Measurements from ENCODE around the gene BACE1. TPM values are rescaled to one million over a fixed set of nuclear protein-coding genes. Genes with fewer than 3 reads are reported as not detected.

Gene BACE1
- total RNA-seq (10 to 100 TPM; 11.8 to 31.7 (median 19.6) TPM), polyA plus RNA-seq (1 to 10 TPM; 2.1 to 4.0 (median 2.6) TPM)
- long read RNA-seq, donor 1, full-length matches to known transcripts: 5 of 12 reads
- long read RNA-seq, donor 1, partial matches to known transcripts: 7 of 12 reads
- long read RNA-seq, donor 1, other reads (novel, unspliced or antisense): 0 of 12 reads
- long read RNA-seq, donor 2, full-length matches to known transcripts: 5 of 15 reads
- long read RNA-seq, donor 2, partial matches to known transcripts: 10 of 15 reads
- long read RNA-seq, donor 2, other reads (novel, unspliced or antisense): 0 of 15 reads

DNA sequence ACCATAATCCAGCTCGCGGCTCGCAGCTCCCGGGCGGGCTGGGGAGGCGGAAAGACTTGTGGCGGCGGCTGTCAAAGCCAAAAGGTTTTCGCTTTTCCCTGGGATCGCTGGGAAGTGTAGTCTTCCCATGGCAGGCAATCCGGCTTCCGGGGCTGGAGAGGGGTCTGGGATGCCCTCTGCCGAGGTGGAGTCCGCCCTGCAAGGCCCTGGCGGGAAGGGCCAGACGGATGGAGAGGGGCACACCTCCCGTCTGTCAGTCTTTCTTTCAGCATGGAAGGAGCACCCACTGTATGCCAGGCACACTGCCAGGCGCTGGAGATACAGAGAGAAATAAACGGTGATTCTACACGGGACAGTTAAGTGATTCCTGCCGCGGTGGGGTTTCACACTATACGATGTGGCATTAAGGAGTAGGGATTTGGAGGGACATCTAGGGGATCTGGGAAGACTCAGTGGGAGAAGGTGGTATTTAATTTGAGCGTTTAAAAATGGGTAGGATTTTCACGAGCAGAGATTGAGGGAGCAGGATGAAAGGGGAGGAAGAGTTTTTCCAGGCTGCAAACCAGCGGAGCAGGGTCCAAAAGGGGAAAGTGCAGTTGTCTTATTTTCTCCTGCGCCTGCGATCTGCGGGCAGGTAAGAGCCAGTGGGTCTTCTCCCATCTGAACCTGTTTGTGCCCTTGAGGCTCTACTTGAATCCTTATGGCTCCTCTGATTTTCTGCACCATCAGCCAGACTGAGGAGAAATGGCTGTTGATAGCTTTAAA, at the start of gene BACE1:
BACE1 (minus strand) TSS at position 60 of the 765 bp plus-strand sequence. CDS start 461 bp downstream, outside the sequence.
- peak within 1 kb of the TSS; percentile 51 to 83 (median 64) for H3K4me3 ChIP-seq
- peak; percentile 86 for DNase-seq
- TF ChIP-seq POLR2AphosphoS5 (IDR thresholded peaks at IDR 0.05) (peak; percentile 67 to 74 (median 73)), POLR2A (IDR thresholded peaks at IDR 0.05) (no peak)
- TF ChIP-seq, protein P1, sequence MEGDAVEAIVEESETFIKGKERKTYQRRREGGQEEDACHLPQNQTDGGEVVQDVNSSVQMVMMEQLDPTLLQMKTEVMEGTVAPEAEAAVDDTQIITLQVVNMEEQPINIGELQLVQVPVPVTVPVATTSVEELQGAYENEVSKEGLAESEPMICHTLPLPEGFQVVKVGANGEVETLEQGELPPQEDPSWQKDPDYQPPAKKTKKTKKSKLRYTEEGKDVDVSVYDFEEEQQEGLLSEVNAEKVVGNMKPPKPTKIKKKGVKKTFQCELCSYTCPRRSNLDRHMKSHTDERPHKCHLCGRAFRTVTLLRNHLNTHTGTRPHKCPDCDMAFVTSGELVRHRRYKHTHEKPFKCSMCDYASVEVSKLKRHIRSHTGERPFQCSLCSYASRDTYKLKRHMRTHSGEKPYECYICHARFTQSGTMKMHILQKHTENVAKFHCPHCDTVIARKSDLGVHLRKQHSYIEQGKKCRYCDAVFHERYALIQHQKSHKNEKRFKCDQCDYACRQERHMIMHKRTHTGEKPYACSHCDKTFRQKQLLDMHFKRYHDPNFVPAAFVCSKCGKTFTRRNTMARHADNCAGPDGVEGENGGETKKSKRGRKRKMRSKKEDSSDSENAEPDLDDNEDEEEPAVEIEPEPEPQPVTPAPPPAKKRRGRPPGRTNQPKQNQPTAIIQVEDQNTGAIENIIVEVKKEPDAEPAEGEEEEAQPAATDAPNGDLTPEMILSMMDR (IDR thresholded peaks at IDR 0.05 in 8 of 11, conservative IDR thresholded peaks at IDR 0.05 in 3 of 11): peak in 3 of 11 experiments; percentile 18 to 38 (median 37)
- intact Hi-C loops (cut with DNase I; ENCODE audit: low total_unique reads): no loop called here
- H3K9me3 ChIP-seq: no peaks in the 10 kb centered on the region
- peaks cover 16 to 48% (median 37%) of the 10 kb centered on the region in 6 donors for H3K4me1 ChIP-seq
- peaks cover 0 to 38% (median 7%) of the 10 kb centered on the region in 7 donors for H3K27me3 ChIP-seq (replicated peaks in 1 of 7)
- H3K36me3 ChIP-seq: no peaks in the 10 kb centered on the region
- WGBS, 5 donors: 12 to 23% (median 15%) methylated on average over 20 to 29 of the region's 29 CpGs
- peak within 1 kb of the TSS in 7 of 8 donors; percentile 20 to 74 (median 67) for H3K27ac ChIP-seq

DNA sequence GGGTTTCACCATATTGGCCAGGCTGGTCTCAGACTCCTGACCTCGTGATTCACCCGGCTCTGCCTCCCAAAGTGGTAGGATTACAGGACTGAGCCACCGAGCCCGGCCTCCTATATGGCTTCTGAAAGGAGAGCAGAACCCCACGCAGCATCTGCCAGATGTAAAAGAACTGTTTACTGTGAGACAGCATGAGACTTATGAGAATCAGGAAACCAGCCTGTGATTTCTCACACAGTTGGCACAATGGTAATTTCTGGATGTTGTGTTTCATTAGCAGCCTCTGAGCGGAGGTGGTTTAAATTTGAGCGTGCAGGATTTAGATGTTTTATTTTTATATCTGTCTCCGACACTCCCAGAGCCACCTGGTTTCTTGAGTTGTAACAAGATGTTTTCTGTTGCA, 45.4 kb upstream of the BACE1 start:
- Histone ChIP-seq H3K27me3 (replicated peaks in 1 of 7) (no peaks in the 10 kb centered on the region), H3K4me3 (no peak overlapping the region), H3K9me3 (no peaks in the 10 kb centered on the region), H3K27ac (no peak overlapping the region), H3K4me1 (no peaks in the 10 kb centered on the region), H3K36me3 (peaks cover 0 to 99% (median 53%) of the 10 kb centered on the region in 6 donors)
- TF ChIP-seq POLR2AphosphoS5 (IDR thresholded peaks at IDR 0.05) (no peak), POLR2A (IDR thresholded peaks at IDR 0.05) (no peak)
- TF ChIP-seq, protein P1 (IDR thresholded peaks at IDR 0.05 in 8 of 11, conservative IDR thresholded peaks at IDR 0.05 in 3 of 11): no peak
- DNase-seq: no peak
- intact Hi-C loops (cut with DNase I; ENCODE audit: low total_unique reads): no loop called here
- WGBS, 5 donors: 86 to 97% (median 94%) methylated on average over 8 of the region's 8 CpGs

DNA sequence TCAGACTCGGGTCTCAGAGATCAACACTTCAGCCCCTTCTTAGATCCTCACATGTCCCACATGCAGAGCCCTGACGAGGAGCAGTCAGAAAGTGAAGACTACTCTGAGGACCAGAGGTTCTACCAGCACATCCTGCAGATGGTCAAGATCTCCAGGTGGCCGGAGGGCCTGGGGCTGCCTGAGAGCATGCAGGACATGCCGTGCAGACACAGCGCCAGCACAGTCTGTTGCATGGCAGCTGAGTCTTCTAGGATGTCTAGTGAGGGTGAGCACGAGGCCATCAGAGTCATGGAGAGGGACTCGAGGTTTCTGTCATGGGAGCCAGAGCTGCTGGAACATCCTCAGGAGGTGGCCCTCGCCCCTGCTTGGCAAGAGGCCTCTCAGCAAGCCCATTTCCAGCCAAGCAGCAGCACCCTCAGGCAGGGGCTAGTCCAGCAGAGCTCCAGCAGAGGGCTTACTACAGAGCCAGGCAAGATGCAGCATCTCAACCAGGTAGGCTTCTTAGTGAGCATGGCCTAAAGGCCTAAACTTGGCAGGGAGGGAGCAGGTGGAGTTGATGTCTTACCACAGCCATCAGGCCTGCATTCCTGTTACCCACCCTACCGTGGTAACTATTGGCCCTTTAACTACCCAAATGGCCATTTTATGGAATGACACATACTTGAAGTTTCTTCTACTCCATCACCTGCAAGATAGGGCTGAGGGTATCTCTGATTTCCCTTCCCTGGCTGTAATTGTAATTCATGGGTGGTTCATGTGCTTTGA, 40.3 kb upstream of the BACE1 start:
- H3K4me1 ChIP-seq: no peaks in the 10 kb centered on the region
- no peaks in the 10 kb centered on the region for H3K27me3 ChIP-seq (replicated peaks in 1 of 7)
- no peak overlapping the region for H3K27ac ChIP-seq
- H3K4me3 ChIP-seq: no peak overlapping the region
- peak; percentile 63 for DNase-seq
- TF ChIP-seq POLR2AphosphoS5 (IDR thresholded peaks at IDR 0.05): no peak
- TF ChIP-seq POLR2A (IDR thresholded peaks at IDR 0.05): no peak
- TF ChIP-seq, protein P1 (IDR thresholded peaks at IDR 0.05 in 8 of 11, conservative IDR thresholded peaks at IDR 0.05 in 3 of 11): no peak
- whole genome bisulfite sequencing, 5 donors: 81 to 96% (median 88%) methylated on average over 7 to 9 of the region's 9 CpGs
- H3K9me3 ChIP-seq: no peaks in the 10 kb centered on the region
- peaks cover 0 to 99% (median 50%) of the 10 kb centered on the region in 6 donors for H3K36me3 ChIP-seq
- intact Hi-C loops (cut with DNase I; ENCODE audit: low total_unique reads): no loop called here
